H1 (cell line): ENCODE results near the gene ZFHX2. TPM values are rescaled to one million over a fixed set of nuclear protein-coding genes. Genes with fewer than 3 reads are reported as not detected.

ENCODE experiments used
- CTCF ChIA-PET: fragments of 300-600 bp; sonication (Branson Sonifier 250); formaldehyde crosslinking; loops from one replicate; lab custom pipeline; 2021; ENCODE audit not compliant: partially characterized antibody; lab: Charles Lee
- POLR2A ChIA-PET: fragments of 300-600 bp; sonication (Branson Sonifier 250); formaldehyde crosslinking; loops from one replicate; lab custom pipeline; 2021; ENCODE audit warnings: inconsistent platforms; ENCODE audit not compliant: partially characterized antibody; lab: Charles Lee
- DNase-seq, 2 experiments: peaks; one replicate each; pipeline versions ENCODE4 v3.0.0 to v3.0.0-alpha.2; 2010 to 2022; ENCODE audit warnings: low spot score in 2 of 2, low read depth in 1 of 2, mixed read lengths in 1 of 2
- FAIRE-seq: peaks from 2 replicates; lab custom pipeline; 2011; peaks lifted over from hg19 to GRCh38; lab: Jason Lieb, UNC
- H2AFZ ChIP-seq: 2 replicates; pipeline ENCODE4 v1.8.1; 2012; ENCODE audit warnings: low read length, inconsistent platforms
- H2AK5ac ChIP-seq: 2 replicates; pipeline ENCODE4 v1.6.1; 2013; ENCODE audit warnings: low read depth, low read length
- H2BK120ac ChIP-seq: replicated peaks from 2 replicates; pipeline ENCODE3; 2013; ENCODE audit warnings: low read depth, low read length, inconsistent platforms
- H2BK12ac ChIP-seq: 2 replicates; pipeline ENCODE4 v1.6.1; 2013; ENCODE audit warnings: low read depth, low read length
- H2BK15ac ChIP-seq: 2 replicates; pipeline ENCODE4 v1.6.1; 2013; ENCODE audit warnings: low read length
- H2BK20ac ChIP-seq: 2 replicates; pipeline ENCODE4 v1.6.1; 2013; ENCODE audit warnings: low read length
- H2BK5ac ChIP-seq: 2 replicates; pipeline ENCODE4 v1.6.1; 2013; ENCODE audit warnings: low read depth, low read length
- H3K14ac ChIP-seq: 2 replicates; pipeline ENCODE4 v1.6.1; 2013; ENCODE audit warnings: inconsistent platforms; ENCODE audit not compliant: insufficient read length
- H3K18ac ChIP-seq: 2 replicates; pipeline ENCODE4 v1.6.1; 2013; ENCODE audit warnings: low read length; ENCODE audit errors: extremely low read depth
- H3K23ac ChIP-seq: 2 replicates; pipeline ENCODE4 v1.6.1; 2013; ENCODE audit warnings: inconsistent platforms; ENCODE audit not compliant: insufficient read length
- H3K23me2 ChIP-seq: 2 replicates; pipeline ENCODE4 v1.6.1; 2013; ENCODE audit warnings: low read depth, low read length
- H3K27ac ChIP-seq: 2 replicates; pipeline ENCODE4 v1.6.1; 2011; ENCODE audit warnings: low read depth, low read length, inconsistent platforms
- H3K27me3 ChIP-seq, 4 experiments: replicated peaks in 1 of 4; 1 replicate in 1 of 4; 2 replicates in 3 of 4; pipeline versions ENCODE4 v1.6.1 to v1.8.1; 2011 to 2013; ENCODE audit warnings: low read length in 3 of 4, mild to moderate bottlenecking in 3 of 4, inconsistent platforms in 2 of 4, mixed read lengths in 2 of 4, moderate library complexity in 1 of 4; ENCODE audit not compliant: control insufficient read depth in 3 of 4, insufficient read depth in 3 of 4; ENCODE audit errors: extremely low read depth in 1 of 4
- H3K36me3 ChIP-seq, 4 experiments: 2 replicates each; pipeline versions ENCODE4 v1.6.1 to v1.8.1; 2011 to 2013; ENCODE audit warnings: mild to moderate bottlenecking in 4 of 4, low read length in 3 of 4, moderate library complexity in 2 of 4, control low read depth in 1 of 4, inconsistent platforms in 1 of 4; ENCODE audit not compliant: insufficient read depth in 4 of 4, control insufficient read depth in 2 of 4
- H3K4ac ChIP-seq: replicated peaks from 2 replicates; pipeline ENCODE3; 2013; ENCODE audit warnings: low read length, low read depth, mixed read lengths, inconsistent platforms; ENCODE audit not compliant: insufficient read length
- H3K4me1 ChIP-seq, 4 experiments: replicated peaks in 1 of 4; 1 replicate in 1 of 4; 2 replicates in 3 of 4; pipeline versions ENCODE4 v1.6.1 to v1.8.1; 2011 to 2013; ENCODE audit warnings: low read length in 3 of 4, inconsistent platforms in 2 of 4, mixed read lengths in 1 of 4; ENCODE audit not compliant: insufficient read depth in 4 of 4, control insufficient read depth in 3 of 4
- H3K4me2 ChIP-seq, 2 experiments: 2 replicates each; pipeline versions ENCODE4 v1.6.1 to v1.8.1; 2011 to 2013; ENCODE audit warnings: low read depth in 2 of 2, low read length in 2 of 2, control low read depth in 1 of 2, inconsistent platforms in 1 of 2, mild to moderate bottlenecking in 1 of 2; ENCODE audit not compliant: insufficient read depth in 1 of 2
- H3K4me3 ChIP-seq, 4 experiments: fragments of 200-600, 300-600 bp in 1 of 4; sonication (generic), shearing (Covaris generic), sonication (Bioruptor Twin) in 1 of 4; 2 replicates each; pipeline versions ENCODE4 v1.5.1 to v1.8.1; 2011 to 2016; ENCODE audit warnings: low read length in 4 of 4, low read depth in 3 of 4, control low read depth in 2 of 4, inconsistent platforms in 2 of 4, mild to moderate bottlenecking in 2 of 4, mixed read lengths in 1 of 4, moderate library complexity in 1 of 4; ENCODE audit not compliant: insufficient read depth in 2 of 4; ENCODE audit errors: extremely low read depth in 1 of 4
- H3K56ac ChIP-seq: replicated peaks from 2 replicates; pipeline ENCODE3; 2013; ENCODE audit warnings: low read depth, mild to moderate bottlenecking, mixed read lengths, low read length, inconsistent platforms; ENCODE audit not compliant: insufficient read length
- H3K79me1 ChIP-seq: 2 replicates; pipeline ENCODE4 v1.6.1; 2013; ENCODE audit warnings: low read depth, low read length, control low read depth
- H3K79me2 ChIP-seq, 2 experiments: 2 replicates each; pipeline versions ENCODE4 v1.6.1 to v1.8.1; 2012 to 2013; ENCODE audit warnings: low read length in 2 of 2, mild to moderate bottlenecking in 2 of 2, inconsistent platforms in 1 of 2; ENCODE audit not compliant: insufficient read depth in 2 of 2, control insufficient read depth in 1 of 2
- H3K9ac ChIP-seq, 4 experiments: replicated peaks in 1 of 4; 1 replicate in 1 of 4; 2 replicates in 3 of 4; pipeline versions ENCODE4 v1.6.1 to v1.8.1; 2011 to 2013; ENCODE audit warnings: low read depth in 3 of 4, low read length in 3 of 4, control low read depth in 2 of 4, mild to moderate bottlenecking in 2 of 4, moderate library complexity in 2 of 4, inconsistent platforms in 1 of 4; ENCODE audit errors: extremely low read depth in 1 of 4
- H3K9me3 ChIP-seq, 2 experiments: 2 replicates each; pipeline versions ENCODE4 v1.6.1 to v1.8.1; 2012 to 2013; ENCODE audit warnings: mild to moderate bottlenecking in 2 of 2, moderate library complexity in 2 of 2, control low read depth in 1 of 2, inconsistent platforms in 1 of 2, low read depth in 1 of 2, low read length in 1 of 2, mixed read lengths in 1 of 2; ENCODE audit not compliant: insufficient read depth in 2 of 2
- H4K20me1 ChIP-seq, 2 experiments: replicated peaks in 1 of 2; 2 replicates each; pipeline versions ENCODE3 to v1.8.1; 2011 to 2013; ENCODE audit warnings: inconsistent platforms in 2 of 2, low read length in 2 of 2, mild to moderate bottlenecking in 1 of 2; ENCODE audit not compliant: insufficient read depth in 2 of 2, control insufficient read depth in 1 of 2
- H4K5ac ChIP-seq: 2 replicates; pipeline ENCODE4 v1.6.1; 2013; ENCODE audit warnings: low read length, low read depth, mixed read lengths, inconsistent platforms; ENCODE audit not compliant: insufficient read length
- H4K8ac ChIP-seq: 2 replicates; pipeline ENCODE4 v1.8.0; 2013; ENCODE audit warnings: mild to moderate bottlenecking, moderate library complexity, low read length, inconsistent platforms; ENCODE audit not compliant: insufficient read depth; ENCODE audit errors: extremely low read depth
- H4K91ac ChIP-seq: replicated peaks from 2 replicates; pipeline ENCODE3; 2013; ENCODE audit warnings: low read length, mixed read lengths, inconsistent platforms; ENCODE audit not compliant: insufficient read length
- ASH2L ChIP-seq: fragments of 200-600, 300-600 bp; sonication (generic); IDR thresholded peaks from one replicate; pipeline ENCODE4 v1.7.1; 2017; ENCODE audit warnings: low read length
- NANOG ChIP-seq: IDR thresholded peaks from 2 replicates; pipeline ENCODE4 v1.6.1; 2011; ENCODE audit warnings: low read length, low read depth, mild to moderate bottlenecking, inconsistent platforms; ENCODE audit not compliant: insufficient read depth, poor library complexity, severe bottlenecking
- SUZ12 ChIP-seq: fragments of 200-600 bp; sonication (generic); IDR thresholded peaks from 2 replicates; pipeline ENCODE4 v1.6.1; 2012; ENCODE audit warnings: mild to moderate bottlenecking, inconsistent platforms, low read length, moderate library complexity, mixed read lengths
- WGBS, 2 experiments: shearing (Covaris generic) in 1 of 2; methylation state at CpG; one replicate each; pipeline versions ENCODE4 v1.1.6 to v1.1.7; 2013 to 2015; ENCODE audit warnings: low lambda C conversion rate in 2 of 2, mixed read lengths in 2 of 2, inconsistent platforms in 1 of 2, low coverage in 1 of 2, missing lambda C conversion rate in 1 of 2; ENCODE audit not compliant: insufficient replicate concordance in 2 of 2, insufficient coverage in 1 of 2, insufficient read length in 1 of 2; ENCODE audit errors: extremely low coverage in 1 of 2, missing lambda C conversion rate in 1 of 2; 5-methylcytosine and 5-hydroxymethylcytosine counted together
- polyA plus RNA-seq, 7 experiments: library from polyadenylated mRNA; depleted of rRNA in 3 of 7; stranded (reverse) in 5 of 7; unstranded in 2 of 7; fragments of >200 nt in 5 of 7; fragments of 200-250 nt in 2 of 7; gene quantifications; 1 replicate in 5 of 7; 2 replicates in 1 of 7; 4 replicates in 1 of 7; pipeline versions ENCODE4 v1.2.1 to v1.2.3, GENCODE V29; 2011 to 2013; ENCODE audit warnings: missing spikeins in 2 of 7, mixed read lengths in 2 of 7
- total RNA-seq: library from RNA; stranded (reverse); fragmentation: NEBNext Ultra II Directional; extraction: Animal tissue kit (Norgen Biotek cat#: 25700); gene quantifications from 2 replicates; pipeline ENCODE4 v1.2.1, GENCODE V29; 2021

The ZFHX2 gene
- total and polyA plus RNA-seq, 2 of the 8 experiments (the other 6 are each of a cell fraction or from before 2014, with no cell fraction given) = 2.7 to 27.0 TPM

GRCh38 chr14:23571701-23572523 lies 20.3 kb upstream of the ZFHX2 start:
- no peaks in the 10 kb centered on the region for H3K9me3 ChIP-seq
- peaks cover 20% of the 10 kb centered on the region; the same call in 1 of the 2 replicates for H3K23me2 ChIP-seq
- H3K4me3 ChIP-seq = no peak overlapping the region
- peak overlapping the region; percentile 10; the same call in 1 of the 2 replicates for H2BK5ac ChIP-seq
- no peak overlapping the region for H2BK15ac ChIP-seq
- H3K18ac ChIP-seq = no peak overlapping the region
- H4K5ac ChIP-seq = no peak overlapping the region
- H3K79me1 ChIP-seq = no peaks in the 10 kb centered on the region
- H2AK5ac ChIP-seq = no peak overlapping the region
- H3K36me3 ChIP-seq = peaks cover 0 to 8% (median 0%) of the 10 kb centered on the region in 4 experiments; a peak in 1 of 8 replicates
- no peak overlapping the region for H2BK20ac ChIP-seq
- POLR2A ChIA-PET = interaction anchor here (1.1 to 52.7 kb wide), 3 partner anchors 11 to 43 kb away, joined by 3 to 1523 read pairs (median 4); partner anchors contain the start of gene ZFHX2
- FAIRE-seq = no peak
- TF ChIP-seq NANOG (no peak), SUZ12 (no peak), ASH2L (no peak)
- TF ChIP-seq, all 59 proteins: peak for 0
- Histone ChIP-seq H3K79me2 (no peaks in the 10 kb centered on the region), H3K4me1 (peaks cover 4 to 25% (median 15%) of the 10 kb centered on the region in 4 experiments), H4K91ac (no peak overlapping the region), H3K9ac (no peak overlapping the region), H3K4me2 (no peak overlapping the region), H2BK12ac (no peak overlapping the region), H3K14ac (no peak overlapping the region), H4K20me1 (peaks cover 7 to 12% of the 10 kb centered on the region in 2 experiments), H3K56ac (no peak overlapping the region), H3K27me3 (peaks cover 13 to 20% (median 19%) of the 10 kb centered on the region in 4 experiments), H3K27ac (no peak overlapping the region), H3K4ac (no peak overlapping the region), H2AFZ (no peak overlapping the region), H3K23ac (no peak overlapping the region), H4K8ac (peak overlapping the region; percentile 5; the same call in 1 of the 2 replicates), H2BK120ac (no peak overlapping the region)
- WGBS, 2 experiments = 83% methylated on average over 14 of the region's 14 CpGs; no CpG with 5 or more reads in 1 of the 2 experiments
- DNase-seq = no peak
- CTCF ChIA-PET = interaction anchor here (1.1 to 70.5 kb wide), 7 partner anchors 8 to 382 kb away, joined by 3 to 2092 read pairs (median 4); partner anchors contain the start of genes DHRS4 and NGDN
